MM.1S (cell line): ENCODE results near the gene TMEM271.

ENCODE experiments used
- EZH2 ChIP-seq: fragments of 300-600 bp; sonication (generic); optimal IDR thresholded peaks from 2 replicates; pipeline ENCODE3; 2017; ENCODE audit warnings: low read depth, mild to moderate bottlenecking, antibody characterized with exemption, low read length, mixed read lengths
- EZH2phosphoT487 ChIP-seq: fragments of 300-600 bp; sonication (generic); IDR thresholded peaks from 2 replicates; pipeline ENCODE4 v1.6.1; 2018; ENCODE audit warnings: antibody characterized with exemption, low read length
- TF ChIP-seq, protein P1 (sequence below): fragments of 300-600 bp; sonication (generic); IDR thresholded peaks from 2 replicates; pipeline ENCODE4 v1.5.1; 2016; ENCODE audit warnings: antibody characterized with exemption, low read length, mixed read lengths

DNA sequence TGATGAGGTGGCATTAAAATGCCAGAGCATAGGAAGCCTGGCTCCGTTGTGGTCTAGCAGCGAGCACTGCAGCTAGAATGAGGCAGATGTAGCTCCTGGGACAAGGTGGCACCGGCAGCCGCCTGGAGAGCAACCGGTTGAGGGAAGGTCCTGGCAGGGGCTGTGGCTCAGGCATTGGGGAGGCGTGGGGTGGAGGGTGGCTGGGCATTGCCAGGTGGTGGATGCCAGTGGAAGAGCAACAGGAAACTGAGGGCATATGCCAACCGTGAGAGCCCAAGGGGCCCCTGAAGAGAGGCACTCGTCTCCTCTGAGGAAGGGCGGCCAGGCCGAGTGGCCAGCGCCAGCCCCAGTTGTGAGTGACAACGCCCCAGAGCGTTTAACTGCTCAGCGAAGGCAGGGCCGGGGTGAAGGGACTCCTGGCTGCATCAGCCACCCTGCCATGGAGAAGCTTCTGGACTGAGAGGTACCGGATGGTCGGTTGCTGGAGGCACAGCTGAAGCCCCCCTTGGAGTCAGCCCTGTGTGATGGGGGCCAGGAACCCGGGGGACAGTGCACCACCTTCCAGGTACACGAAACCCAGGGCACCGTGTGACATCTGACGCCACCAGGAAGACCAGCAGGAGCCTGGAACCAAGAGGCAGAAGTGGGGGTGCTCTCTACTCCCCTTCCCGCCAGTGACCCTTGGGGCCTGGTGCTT, 36.1 kb upstream of the TMEM271 start:
- TF ChIP-seq, protein P1, sequence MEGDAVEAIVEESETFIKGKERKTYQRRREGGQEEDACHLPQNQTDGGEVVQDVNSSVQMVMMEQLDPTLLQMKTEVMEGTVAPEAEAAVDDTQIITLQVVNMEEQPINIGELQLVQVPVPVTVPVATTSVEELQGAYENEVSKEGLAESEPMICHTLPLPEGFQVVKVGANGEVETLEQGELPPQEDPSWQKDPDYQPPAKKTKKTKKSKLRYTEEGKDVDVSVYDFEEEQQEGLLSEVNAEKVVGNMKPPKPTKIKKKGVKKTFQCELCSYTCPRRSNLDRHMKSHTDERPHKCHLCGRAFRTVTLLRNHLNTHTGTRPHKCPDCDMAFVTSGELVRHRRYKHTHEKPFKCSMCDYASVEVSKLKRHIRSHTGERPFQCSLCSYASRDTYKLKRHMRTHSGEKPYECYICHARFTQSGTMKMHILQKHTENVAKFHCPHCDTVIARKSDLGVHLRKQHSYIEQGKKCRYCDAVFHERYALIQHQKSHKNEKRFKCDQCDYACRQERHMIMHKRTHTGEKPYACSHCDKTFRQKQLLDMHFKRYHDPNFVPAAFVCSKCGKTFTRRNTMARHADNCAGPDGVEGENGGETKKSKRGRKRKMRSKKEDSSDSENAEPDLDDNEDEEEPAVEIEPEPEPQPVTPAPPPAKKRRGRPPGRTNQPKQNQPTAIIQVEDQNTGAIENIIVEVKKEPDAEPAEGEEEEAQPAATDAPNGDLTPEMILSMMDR: no peak
- TF ChIP-seq EZH2phosphoT487 (no peak), EZH2 (no peak)
